HG03095 (cell line): Measurements from ENCODE around the gene TXLNA.

Experiments used
- ATAC-seq: cut with Tn5 transposase; IDR thresholded peaks from one replicate; pipeline ENCODE4 v1.9.1; 2021; ENCODE audit warnings: moderate library complexity; ENCODE audit not compliant: unreplicated experiment

TXLNA gene

DNA sequence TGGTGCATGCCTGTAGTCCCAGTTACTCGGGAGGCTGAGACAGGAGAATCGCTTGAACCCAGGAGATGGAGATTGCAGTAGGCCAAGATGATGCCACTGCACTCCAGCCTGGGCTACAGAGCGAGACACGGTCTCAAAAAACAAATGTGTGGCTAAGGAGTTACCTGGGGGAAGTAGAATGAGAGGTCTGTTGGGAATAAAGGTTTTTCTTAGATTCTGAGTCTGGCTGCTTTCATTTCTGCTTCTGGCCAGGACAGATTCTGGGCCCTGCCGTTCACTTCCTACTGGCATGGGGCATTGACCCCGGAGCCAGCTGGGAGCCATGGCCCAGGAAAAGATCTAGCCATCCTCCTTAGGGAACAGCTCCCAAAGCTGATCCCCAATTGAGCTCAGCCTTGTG is 29.0 kb downstream of the TXLNA start:
- ATAC-seq: no peak

DNA sequence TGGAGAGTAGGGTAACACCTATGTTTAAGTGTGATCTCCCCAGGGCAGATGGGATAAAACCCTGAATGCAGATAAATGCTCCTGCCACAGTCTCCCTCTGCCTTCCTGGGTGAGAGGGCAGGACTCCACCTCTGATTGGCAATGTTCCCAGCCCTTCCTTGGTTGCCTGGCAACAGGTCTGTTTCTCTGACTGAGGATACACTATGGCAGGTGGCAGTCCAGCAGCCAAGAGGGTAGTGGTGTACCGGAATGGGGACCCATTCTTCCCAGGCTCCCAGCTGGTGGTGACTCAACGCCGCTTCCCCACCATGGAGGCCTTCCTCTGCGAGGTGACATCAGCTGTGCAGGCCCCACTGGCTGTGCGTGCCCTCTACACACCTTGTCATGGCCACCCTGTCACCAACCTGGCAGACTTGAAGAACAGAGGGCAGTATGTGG is 29.4 kb downstream of the TXLNA start, which contains the start of gene DCDC2B:
Gene DCDC2B, plus strand, starts transcription at position 199 of the 438 bp plus-strand sequence. Its CDS starts 5 bp downstream, at position 204.
- no peak for ATAC-seq

DNA sequence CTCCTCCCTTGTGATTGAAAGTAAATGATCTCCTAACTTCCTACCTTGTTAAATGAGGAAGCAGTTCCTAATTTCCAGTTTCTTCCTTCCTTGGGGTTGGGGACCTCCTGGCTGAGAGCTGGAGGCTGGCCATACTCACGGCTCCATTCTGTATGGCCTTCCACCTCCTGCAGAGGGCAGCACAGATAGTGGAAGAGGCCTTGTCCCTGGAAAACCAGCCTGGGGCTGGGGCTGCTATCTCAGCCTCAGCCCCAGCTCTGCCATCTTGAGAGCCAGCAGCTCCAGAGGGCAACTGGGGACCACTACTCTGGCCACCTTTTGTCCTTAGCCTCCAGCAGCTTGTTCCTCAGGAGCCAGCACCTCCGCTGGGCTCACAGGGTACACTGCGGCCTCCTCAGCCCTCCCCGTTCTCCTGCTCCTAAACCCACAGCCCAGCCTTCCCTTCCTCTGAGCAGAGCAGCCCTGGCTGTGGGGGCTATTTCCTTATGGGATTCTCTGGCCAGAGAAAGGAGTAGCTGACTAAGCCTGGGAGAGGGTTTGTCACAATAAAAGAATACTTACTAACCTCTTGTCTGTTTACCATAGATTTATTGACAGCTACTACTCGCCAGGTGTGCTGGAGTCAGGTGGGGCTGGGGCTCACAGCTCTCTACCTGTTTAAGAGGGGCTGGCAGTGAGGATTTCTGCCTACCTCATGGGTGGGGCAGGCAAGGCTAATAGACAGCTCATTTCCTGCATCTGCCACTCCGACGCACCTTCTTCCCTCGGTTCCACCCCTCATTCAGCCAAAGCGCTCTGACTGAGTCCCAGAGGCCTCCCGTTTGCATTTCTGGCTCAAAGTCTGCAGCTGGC is 36.4 kb downstream of the TXLNA start:
- peak; percentile 55 for ATAC-seq

DNA sequence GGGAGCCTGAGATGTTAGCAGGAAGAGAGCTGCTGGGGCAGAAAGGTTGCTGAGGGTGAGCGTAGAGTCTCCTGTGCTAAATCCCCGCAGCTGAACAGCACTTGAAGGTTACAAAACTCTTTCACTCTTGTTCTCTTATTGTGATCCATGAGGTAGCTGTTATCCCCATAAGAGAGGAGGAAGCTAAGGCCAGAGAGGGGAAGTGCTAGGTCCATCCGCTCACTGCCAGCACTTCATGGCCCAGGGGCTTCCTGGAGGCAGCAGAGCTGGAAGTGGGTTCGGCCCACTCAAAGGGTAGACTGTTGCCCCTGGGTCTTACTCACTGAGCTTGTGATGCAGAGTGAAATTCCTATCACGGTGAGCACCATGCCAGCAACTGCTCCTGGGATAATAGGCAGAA is 37.1 kb downstream of the TXLNA start:
- no peak for ATAC-seq

DNA sequence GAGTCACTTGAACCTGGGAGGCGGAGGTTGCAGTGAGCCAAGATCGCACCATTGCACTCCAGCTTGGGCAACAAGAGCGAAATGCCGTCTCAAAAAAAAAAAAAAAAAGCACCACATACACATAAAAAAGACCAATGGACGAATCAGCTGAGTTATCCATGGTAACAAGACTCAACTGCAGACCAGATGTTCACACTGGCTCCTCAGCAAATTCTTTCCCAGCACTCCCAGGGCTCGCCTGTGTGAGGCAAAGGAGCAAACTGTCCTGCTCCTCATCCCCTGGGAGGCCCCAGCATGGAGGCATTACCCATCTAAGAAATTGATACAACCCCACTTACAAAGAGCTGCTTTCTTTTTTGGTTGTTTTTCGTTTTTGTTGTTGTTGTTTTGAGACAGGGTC is 39.5 kb downstream of the TXLNA start:
- ATAC-seq: no peak

- no peak for ATAC-seq
Observed at GRCh38 chr1:32220746-32221580, 41.5 kb downstream of the TXLNA start.

GRCh38 chr1:32221581-32221979 is 42.1 kb downstream of the TXLNA start:
- ATAC-seq: no peak

DNA sequence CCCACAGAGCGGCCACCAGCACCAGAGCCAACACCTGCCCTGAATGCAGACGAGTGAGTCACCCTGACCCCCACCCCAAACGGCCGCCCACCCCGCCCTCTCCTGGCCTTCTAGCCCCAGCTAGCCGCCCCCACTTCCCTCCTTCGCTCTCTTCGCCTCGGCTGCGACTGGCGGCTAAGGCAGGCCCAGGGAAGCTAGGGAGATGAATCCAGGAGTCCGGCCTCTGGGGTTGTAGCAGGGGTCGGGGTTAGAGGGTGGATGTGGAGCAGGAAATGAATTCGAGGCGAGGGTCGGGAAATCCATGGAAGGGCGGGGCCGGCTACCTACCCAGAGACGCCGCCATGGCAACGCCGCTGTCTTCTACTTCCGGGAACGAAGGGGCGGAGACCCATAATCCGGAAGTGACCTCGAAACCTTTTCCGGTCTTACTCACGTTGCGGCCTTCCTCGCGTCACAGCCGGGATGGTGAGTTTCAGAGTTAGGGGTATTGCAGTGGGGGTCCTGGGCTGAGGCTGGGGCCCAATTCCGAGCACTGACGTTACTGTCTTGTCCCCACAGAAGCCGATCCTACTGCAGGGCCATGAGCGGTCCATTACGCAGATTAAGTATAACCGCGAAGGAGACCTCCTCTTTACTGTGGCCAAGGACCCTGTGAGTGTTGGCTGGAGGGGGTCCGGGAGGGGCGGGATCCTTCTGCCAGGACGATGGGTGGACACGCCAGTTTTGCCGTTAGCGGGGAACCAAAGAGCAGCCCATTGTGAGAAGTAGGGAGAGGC is 42.7 kb downstream of the TXLNA start, which contains the start of the genes EIF3I and TMEM234:
Gene EIF3I, plus strand, starts transcription at position 428 of the 776 bp plus-strand sequence. Its CDS starts 35 bp downstream, at position 463.
Gene TMEM234, minus strand, starts transcription at position 374 of the 776 bp plus-strand sequence. Its CDS starts 31 bp downstream, at position 343.
- peak; percentile 91 for ATAC-seq

GRCh38 chr1:32223683-32224082 is 44.2 kb downstream of the TXLNA start:
- no peak for ATAC-seq

GRCh38 chr1:32224285-32224684 is 44.8 kb downstream of the TXLNA start:
- no peak for ATAC-seq

DNA sequence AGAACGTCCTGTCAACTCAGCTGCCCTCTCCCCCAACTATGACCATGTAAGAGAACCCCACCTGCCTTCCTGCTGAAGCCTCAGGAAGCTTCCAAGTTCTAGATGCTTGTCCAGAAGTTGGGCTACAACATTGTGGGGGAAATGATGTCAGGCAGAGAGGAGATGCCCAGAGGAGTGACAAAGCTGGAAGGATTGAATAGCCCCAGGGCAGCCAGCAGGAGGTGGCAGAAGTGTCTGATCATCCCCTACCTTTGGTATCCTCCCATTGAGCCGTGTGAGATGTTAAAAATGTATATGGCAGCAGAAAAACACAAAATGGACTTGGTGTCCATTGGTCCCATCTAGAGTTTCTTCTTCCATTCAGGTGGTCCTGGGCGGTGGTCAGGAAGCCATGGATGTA is 49.3 kb downstream of the TXLNA start:
- no peak for ATAC-seq

GRCh38 chr1:32231843-32232432 is 52.5 kb downstream of the TXLNA start:
- ATAC-seq: no peak

DNA sequence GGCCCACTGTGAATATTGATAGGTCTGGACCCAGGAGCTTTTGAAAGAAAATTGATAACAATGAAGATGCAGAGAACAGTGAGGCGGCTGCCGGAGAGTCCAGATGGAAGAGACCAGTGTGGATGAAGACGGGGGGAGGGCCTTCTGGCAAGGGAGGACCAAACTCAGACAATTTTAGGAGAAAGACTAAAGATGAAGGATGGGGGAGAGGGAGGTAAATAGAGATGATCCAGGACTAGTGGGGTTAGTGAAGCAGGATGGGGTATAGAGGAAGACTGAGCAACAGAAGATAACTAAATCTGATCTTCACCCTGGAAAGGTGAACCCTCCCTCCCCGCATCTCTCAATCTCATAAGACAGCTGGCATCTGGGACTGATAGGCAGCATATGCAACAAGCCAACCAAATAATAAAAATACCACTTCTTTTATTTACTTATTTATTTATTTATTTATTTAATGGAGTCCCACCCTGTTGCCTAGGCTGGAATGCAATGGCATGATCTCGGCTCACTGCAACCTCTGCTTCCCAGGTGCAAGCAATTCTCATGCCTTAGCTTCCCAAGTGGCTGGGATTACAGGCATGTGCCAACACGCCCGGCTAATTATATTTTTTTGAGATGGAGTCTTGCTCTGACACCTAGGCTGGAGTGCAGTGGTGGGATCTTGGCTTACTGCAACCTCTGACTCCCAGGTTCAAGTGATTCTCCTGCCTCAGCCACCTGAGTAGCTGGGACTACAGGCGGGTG is 53.3 kb downstream of the TXLNA start:
- no peak for ATAC-seq

GRCh38 chr1:32234792-32235191 is 55.3 kb downstream of the TXLNA start:
- no peak for ATAC-seq

DNA sequence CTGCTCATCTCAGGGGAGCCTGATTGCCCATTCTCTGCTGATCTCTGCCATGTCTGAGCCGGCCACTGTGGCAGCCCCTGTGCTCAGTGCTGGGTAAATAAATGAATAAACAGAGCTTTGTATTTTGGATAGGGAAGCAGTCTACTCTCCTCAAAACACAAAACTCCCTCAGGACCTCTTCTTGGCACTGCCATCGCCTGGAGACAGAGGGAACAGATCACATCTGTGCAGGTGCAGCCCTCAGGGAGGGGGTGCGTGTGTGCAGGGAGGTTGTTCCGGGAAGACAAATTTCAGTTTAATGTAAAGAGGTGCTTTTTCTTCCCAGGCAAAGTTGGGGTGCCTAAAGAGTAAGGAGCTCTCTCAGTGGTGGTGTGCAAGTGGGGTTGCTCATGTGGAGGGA is 59.9 kb downstream of the TXLNA start:
- ATAC-seq: no peak

- ATAC-seq: no peak
Observed at GRCh38 chr1:32239790-32240139, 60.3 kb downstream of the TXLNA start.

DNA sequence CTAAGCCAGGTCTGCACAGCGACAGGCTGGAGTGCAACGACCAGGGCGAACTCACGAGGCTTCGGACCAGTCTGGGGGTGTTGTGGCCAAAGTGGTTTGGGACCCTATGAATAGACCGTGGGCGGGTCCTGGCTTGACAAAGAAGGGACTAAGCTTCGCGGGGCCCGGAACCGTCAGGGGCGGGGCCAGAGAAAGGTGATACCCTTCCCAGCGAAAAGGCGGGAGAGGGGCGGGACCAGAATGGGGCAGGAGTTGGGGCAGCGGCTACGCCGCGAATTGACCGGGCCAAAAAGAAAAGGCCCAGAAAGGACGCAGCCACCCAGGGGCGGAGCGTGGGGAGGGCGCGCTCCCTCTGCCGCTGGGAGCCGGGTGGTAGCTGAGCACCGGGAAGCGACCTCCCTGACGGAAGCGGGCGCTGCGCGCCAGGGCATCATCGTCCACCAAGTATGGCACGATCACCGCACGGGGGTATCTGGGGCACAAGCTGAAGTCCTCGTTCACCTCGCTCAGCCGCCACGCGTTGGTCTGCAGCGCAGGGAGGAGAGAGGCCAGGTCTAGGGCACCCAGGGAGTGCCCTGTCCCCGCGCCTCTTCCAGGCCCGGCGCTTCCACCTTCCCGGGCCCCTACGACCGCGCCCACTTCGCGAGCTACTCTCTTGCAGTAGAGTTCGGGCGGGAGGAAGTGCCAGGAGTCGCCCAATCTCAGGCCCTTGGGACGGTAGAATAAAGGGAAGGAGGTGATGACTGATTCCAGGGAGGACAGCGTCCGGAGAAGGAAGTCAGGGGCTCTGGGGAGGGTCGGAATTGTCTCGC is 60.9 kb downstream of the TXLNA start:
- no peak for ATAC-seq

- no peak for ATAC-seq
Observed at GRCh38 chr1:32241001-32241763, 61.7 kb downstream of the TXLNA start.
